ENCODE results near the gene IGSF21. TPM values are rescaled to one million over a fixed set of nuclear protein-coding genes. Genes with fewer than 3 reads are reported as not detected.

Gene IGSF21
- total RNA-seq, 1 donor = not detected

GRCh38 chr1:18233176-18233864 lies 125.7 kb downstream of the IGSF21 start:
- Histone ChIP-seq H3K36me3 (ENCODE audit: insufficient read depth, low read length) (no peaks in the 10 kb centered on the region), H2AFZ (ENCODE audit: low read length) (no peak overlapping the region), H4K20me1 (ENCODE audit: insufficient read depth, low read length) (no peaks in the 10 kb centered on the region), H3K4me3 (ENCODE audit: insufficient read depth, low read length) (no peak overlapping the region), H3K4me2 (ENCODE audit: insufficient read depth, low read length) (no peak overlapping the region), H3K27me3 (ENCODE audit: insufficient read depth, low read length) (no peaks in the 10 kb centered on the region), H3K27ac (ENCODE audit: low read depth, low read length) (no peak overlapping the region), H3K79me2 (ENCODE audit: insufficient read depth, low read length) (no peaks in the 10 kb centered on the region), H3K9me3 (ENCODE audit: low read depth, low read length) (no peaks in the 10 kb centered on the region), H3K4me1 (ENCODE audit: insufficient read depth, low read length) (no peaks in the 10 kb centered on the region)
- TF ChIP-seq CTCF (IDR thresholded peaks at IDR 0.05; ENCODE audit: extremely low read depth, low read depth, low read length) = no peak
- no peak for DNase-seq (ENCODE audit: insufficient read length, low spot score, missing footprints)

GRCh38 chr1:18234790-18235242 lies 127.2 kb downstream of the IGSF21 start:
- Histone ChIP-seq H3K36me3 (ENCODE audit: insufficient read depth, low read length) (no peaks in the 10 kb centered on the region), H4K20me1 (ENCODE audit: insufficient read depth, low read length) (no peaks in the 10 kb centered on the region), H3K4me2 (ENCODE audit: insufficient read depth, low read length) (no peak overlapping the region), H3K4me1 (ENCODE audit: insufficient read depth, low read length) (no peaks in the 10 kb centered on the region), H3K79me2 (ENCODE audit: insufficient read depth, low read length) (no peaks in the 10 kb centered on the region), H3K4me3 (ENCODE audit: insufficient read depth, low read length) (no peak overlapping the region), H3K27ac (ENCODE audit: low read depth, low read length) (no peak overlapping the region), H3K27me3 (ENCODE audit: insufficient read depth, low read length) (no peaks in the 10 kb centered on the region), H2AFZ (ENCODE audit: low read length) (no peak overlapping the region), H3K9me3 (ENCODE audit: low read depth, low read length) (no peaks in the 10 kb centered on the region)
- no peak for DNase-seq (ENCODE audit: insufficient read length, low spot score, missing footprints)
- peak; percentile 70 for TF ChIP-seq CTCF (IDR thresholded peaks at IDR 0.05; ENCODE audit: extremely low read depth, low read depth, low read length)

DNA sequence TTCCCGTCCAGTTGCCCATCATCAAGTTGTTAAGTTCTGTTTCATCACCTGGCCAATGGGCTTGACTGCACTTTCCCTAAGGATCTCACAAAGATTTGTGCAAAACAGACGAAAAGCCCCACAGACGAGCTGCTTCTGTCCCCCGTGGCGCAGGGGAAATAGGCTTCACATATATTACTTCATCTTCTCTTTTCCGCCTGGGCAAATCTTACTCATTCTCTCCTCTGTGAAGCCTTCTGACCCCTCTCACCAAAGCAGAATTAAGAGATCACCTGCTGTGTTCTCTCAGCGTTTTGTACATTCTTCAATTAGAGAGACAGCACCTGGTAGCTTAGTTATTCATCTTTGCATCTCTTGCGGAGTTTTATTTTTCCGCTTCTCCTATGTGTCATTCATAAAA lies 129.8 kb downstream of the IGSF21 start:
- Histone ChIP-seq H2AFZ (ENCODE audit: low read length) (no peak overlapping the region), H3K4me3 (ENCODE audit: insufficient read depth, low read length) (no peak overlapping the region), H3K79me2 (ENCODE audit: insufficient read depth, low read length) (no peaks in the 10 kb centered on the region), H3K4me1 (ENCODE audit: insufficient read depth, low read length) (no peaks in the 10 kb centered on the region), H3K9me3 (ENCODE audit: low read depth, low read length) (no peaks in the 10 kb centered on the region), H3K36me3 (ENCODE audit: insufficient read depth, low read length) (no peaks in the 10 kb centered on the region), H4K20me1 (ENCODE audit: insufficient read depth, low read length) (no peaks in the 10 kb centered on the region), H3K4me2 (ENCODE audit: insufficient read depth, low read length) (no peak overlapping the region), H3K27me3 (ENCODE audit: insufficient read depth, low read length) (no peaks in the 10 kb centered on the region), H3K27ac (ENCODE audit: low read depth, low read length) (no peak overlapping the region)
- DNase-seq (ENCODE audit: insufficient read length, low spot score, missing footprints) = no peak
- TF ChIP-seq CTCF (IDR thresholded peaks at IDR 0.05; ENCODE audit: extremely low read depth, low read depth, low read length) = no peak

- H3K27ac ChIP-seq (ENCODE audit: low read depth, low read length) = no peak overlapping the region
- no peaks in the 10 kb centered on the region for H3K9me3 ChIP-seq (ENCODE audit: low read depth, low read length)
- H3K36me3 ChIP-seq (ENCODE audit: insufficient read depth, low read length) = no peaks in the 10 kb centered on the region
- no peaks in the 10 kb centered on the region for H4K20me1 ChIP-seq (ENCODE audit: insufficient read depth, low read length)
- H3K79me2 ChIP-seq (ENCODE audit: insufficient read depth, low read length) = no peaks in the 10 kb centered on the region
- H3K4me2 ChIP-seq (ENCODE audit: insufficient read depth, low read length) = no peak overlapping the region
- no peak overlapping the region for H2AFZ ChIP-seq (ENCODE audit: low read length)
- TF ChIP-seq CTCF (IDR thresholded peaks at IDR 0.05; ENCODE audit: extremely low read depth, low read depth, low read length) = no peak
- DNase-seq (ENCODE audit: insufficient read length, low spot score, missing footprints) = no peak
- H3K4me3 ChIP-seq (ENCODE audit: insufficient read depth, low read length) = no peak overlapping the region
- H3K27me3 ChIP-seq (ENCODE audit: insufficient read depth, low read length) = no peaks in the 10 kb centered on the region
- no peaks in the 10 kb centered on the region for H3K4me1 ChIP-seq (ENCODE audit: insufficient read depth, low read length)
Observed at GRCh38 chr1:18238190-18238589, 130.6 kb downstream of the IGSF21 start.
